Suprapubic skin (tissue), 3 donors: ENCODE data around the gene SCNN1B.

ENCODE experiments used
- POLR2A ChIP-seq, 2 donors: fragments of 450-650 bp; IDR thresholded peaks; one replicate each; pipeline ENCODE4 v1.6.1; 2017; ENCODE audit warnings: antibody characterized with exemption in 2 of 2, mild to moderate bottlenecking in 2 of 2, moderate library complexity in 2 of 2
- TF ChIP-seq, protein P1 (sequence below), 2 donors: fragments of 200-600 bp in 1 of 2; fragments of 450-650 bp in 1 of 2; sonication (generic) in 1 of 2; IDR thresholded peaks; one replicate each; pipeline ENCODE4 v1.5.1; 2016 to 2019; ENCODE audit warnings: antibody characterized with exemption in 2 of 2, mild to moderate bottlenecking in 1 of 2, moderate library complexity in 1 of 2

DNA sequence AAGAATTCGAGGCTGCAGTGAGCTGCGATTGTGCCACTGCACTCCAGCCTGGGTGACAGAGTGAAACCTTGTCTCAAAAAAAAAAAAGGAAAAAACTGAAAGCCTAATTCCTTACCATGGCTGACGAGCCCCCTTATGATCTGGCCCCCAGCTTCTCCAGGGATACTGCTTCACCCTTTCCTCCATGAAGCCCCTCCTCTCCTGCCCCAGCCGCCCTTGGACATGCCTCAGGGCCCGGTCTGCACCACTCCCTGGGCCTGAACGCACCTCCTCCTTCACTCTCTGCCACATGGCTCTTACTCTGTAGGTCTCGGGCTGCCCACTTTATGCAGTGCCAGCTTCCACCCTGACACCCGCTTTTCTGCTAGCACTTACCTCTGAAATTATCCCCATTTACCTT lies 85.6 kb downstream of the SCNN1B start:
- TF ChIP-seq POLR2A (IDR thresholded peaks at IDR 0.05), result no peak
- TF ChIP-seq, protein P1, sequence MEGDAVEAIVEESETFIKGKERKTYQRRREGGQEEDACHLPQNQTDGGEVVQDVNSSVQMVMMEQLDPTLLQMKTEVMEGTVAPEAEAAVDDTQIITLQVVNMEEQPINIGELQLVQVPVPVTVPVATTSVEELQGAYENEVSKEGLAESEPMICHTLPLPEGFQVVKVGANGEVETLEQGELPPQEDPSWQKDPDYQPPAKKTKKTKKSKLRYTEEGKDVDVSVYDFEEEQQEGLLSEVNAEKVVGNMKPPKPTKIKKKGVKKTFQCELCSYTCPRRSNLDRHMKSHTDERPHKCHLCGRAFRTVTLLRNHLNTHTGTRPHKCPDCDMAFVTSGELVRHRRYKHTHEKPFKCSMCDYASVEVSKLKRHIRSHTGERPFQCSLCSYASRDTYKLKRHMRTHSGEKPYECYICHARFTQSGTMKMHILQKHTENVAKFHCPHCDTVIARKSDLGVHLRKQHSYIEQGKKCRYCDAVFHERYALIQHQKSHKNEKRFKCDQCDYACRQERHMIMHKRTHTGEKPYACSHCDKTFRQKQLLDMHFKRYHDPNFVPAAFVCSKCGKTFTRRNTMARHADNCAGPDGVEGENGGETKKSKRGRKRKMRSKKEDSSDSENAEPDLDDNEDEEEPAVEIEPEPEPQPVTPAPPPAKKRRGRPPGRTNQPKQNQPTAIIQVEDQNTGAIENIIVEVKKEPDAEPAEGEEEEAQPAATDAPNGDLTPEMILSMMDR (IDR thresholded peaks at IDR 0.05), result no peak
